Epithelial cell of esophagus (primary cell): ENCODE data around the gene CACNA2D1.

Experiments
- DNase-seq: peaks from one replicate; pipeline ENCODE4 v3.0.0; 2010; ENCODE audit warnings: low read depth
- H3K4me3 ChIP-seq: 2 replicates; pipeline ENCODE4 v1.5.1; 2011; ENCODE audit warnings: mild to moderate bottlenecking, low read length, control low read depth
- TF ChIP-seq, protein P1 (sequence below): IDR thresholded peaks from 2 replicates; pipeline ENCODE4 v1.5.1; 2011; ENCODE audit warnings: low read depth, mild to moderate bottlenecking, low read length, control low read depth, inconsistent platforms; ENCODE audit not compliant: insufficient read depth; ENCODE audit errors: missing control alignments

Gene CACNA2D1

DNA sequence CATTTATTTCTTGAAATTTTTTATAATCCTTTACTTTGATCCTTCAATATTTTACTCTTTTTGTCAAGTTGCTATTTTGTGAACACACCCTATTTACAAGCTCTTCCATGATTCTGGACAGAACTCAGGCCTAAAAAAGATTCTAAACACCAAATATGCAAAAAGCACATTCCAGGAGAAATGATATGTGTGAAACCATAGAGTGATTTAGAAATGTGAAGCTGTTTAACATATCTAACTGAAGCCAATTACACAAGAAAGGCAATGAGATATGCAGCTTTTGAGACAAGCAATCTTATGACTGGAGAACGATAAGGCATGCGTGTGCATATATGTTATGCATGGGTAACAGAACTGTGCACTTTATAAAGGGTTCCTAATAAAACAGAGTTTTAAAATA, 243.0 kb downstream of the CACNA2D1 start:
- TF ChIP-seq, protein P1, sequence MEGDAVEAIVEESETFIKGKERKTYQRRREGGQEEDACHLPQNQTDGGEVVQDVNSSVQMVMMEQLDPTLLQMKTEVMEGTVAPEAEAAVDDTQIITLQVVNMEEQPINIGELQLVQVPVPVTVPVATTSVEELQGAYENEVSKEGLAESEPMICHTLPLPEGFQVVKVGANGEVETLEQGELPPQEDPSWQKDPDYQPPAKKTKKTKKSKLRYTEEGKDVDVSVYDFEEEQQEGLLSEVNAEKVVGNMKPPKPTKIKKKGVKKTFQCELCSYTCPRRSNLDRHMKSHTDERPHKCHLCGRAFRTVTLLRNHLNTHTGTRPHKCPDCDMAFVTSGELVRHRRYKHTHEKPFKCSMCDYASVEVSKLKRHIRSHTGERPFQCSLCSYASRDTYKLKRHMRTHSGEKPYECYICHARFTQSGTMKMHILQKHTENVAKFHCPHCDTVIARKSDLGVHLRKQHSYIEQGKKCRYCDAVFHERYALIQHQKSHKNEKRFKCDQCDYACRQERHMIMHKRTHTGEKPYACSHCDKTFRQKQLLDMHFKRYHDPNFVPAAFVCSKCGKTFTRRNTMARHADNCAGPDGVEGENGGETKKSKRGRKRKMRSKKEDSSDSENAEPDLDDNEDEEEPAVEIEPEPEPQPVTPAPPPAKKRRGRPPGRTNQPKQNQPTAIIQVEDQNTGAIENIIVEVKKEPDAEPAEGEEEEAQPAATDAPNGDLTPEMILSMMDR = no peak
- H3K4me3 ChIP-seq = no peak overlapping the region
- no peak for DNase-seq

GRCh38 chr7:82194016-82194643, 249.4 kb downstream of the CACNA2D1 start:
- TF ChIP-seq, protein P1 = no peak
- DNase-seq = peak; percentile 66
- no peak overlapping the region for H3K4me3 ChIP-seq

- no peak overlapping the region for H3K4me3 ChIP-seq
- DNase-seq = no peak
- TF ChIP-seq, protein P1 = no peak
Measured at GRCh38 chr7:82188636-82189035, 254.9 kb downstream of the CACNA2D1 start.

- TF ChIP-seq, protein P1 = no peak
- H3K4me3 ChIP-seq = no peak overlapping the region
- DNase-seq = no peak
Measured at GRCh38 chr7:82185443-82185842, 258.1 kb downstream of the CACNA2D1 start.

DNA sequence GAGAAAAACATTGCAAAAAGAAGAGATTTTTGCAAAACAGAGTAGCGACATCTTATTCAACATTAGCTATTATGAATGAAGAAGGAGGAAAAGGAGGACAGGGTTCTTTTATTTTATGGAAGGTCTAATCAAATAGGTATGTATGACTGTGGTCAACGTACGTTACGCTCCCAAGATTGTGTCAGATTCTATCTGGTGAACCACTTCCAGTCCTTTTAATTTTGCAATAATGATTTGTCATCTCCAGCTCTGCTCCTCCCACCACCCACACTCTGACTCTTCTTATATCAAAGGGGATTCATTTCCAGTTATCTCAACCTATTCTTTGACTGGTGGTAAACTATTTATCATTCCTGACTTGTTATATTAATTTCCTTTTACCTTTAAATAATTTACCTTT, 259.9 kb downstream of the CACNA2D1 start:
- peak; percentile 85 for DNase-seq
- H3K4me3 ChIP-seq = no peak overlapping the region
- TF ChIP-seq, protein P1 = no peak

DNA sequence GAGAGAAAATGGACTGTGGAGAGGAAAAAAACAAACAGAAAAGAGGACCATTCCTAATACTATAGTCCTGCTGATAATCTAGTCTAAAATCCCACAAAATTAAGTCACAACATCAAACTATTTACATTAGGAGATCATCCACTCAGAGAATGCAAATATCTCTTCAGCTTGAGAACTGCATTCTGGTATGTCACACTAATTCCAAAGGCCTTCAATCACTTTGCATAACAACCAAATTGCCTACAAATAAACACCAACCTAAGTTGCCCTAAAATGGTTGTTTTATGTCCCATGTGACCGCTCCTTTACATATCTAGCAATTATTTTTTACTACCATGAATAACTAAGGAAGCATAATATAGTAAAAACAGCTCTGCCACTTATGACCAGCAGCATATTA, 264.3 kb downstream of the CACNA2D1 start:
- no peak for DNase-seq
- TF ChIP-seq, protein P1 = no peak
- no peak overlapping the region for H3K4me3 ChIP-seq

GRCh38 chr7:82175319-82175718, 268.3 kb downstream of the CACNA2D1 start:
- no peak for DNase-seq
- TF ChIP-seq, protein P1 = no peak
- H3K4me3 ChIP-seq = no peak overlapping the region
